Measurements from ENCODE around the gene GPR157. TPM values are rescaled to one million over a fixed set of nuclear protein-coding genes. Genes with fewer than 3 reads are reported as not detected.
"Not testable (repeated sequence)": the region's sequence is repeated elsewhere in the genome, so short reads cannot be mapped to it uniquely, and the experiment has no call there.

The GPR157 gene
- total RNA-seq, 1 experiment from 2014 or later = 5.4 TPM

DNA sequence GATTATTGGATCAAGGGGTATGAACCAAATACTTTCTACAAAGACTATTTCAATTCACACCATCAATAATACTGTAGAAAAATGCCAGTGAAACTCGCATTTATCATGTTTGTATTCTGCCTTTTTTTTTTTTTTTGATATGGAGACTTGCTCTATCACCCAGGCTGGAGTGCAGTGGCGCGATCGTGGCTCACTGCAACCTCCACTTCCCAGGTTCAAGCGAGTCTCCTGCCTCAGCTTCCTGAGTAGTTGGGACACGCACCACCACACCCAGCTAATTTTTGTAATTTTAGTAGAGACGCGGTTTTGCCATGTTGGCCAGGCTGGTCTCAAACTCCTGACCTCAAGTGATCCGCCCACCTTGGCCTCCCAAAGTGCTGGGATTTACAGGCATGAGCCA, 3.1 kb downstream of the GPR157 start:
- DNase-seq (ENCODE audit: low read depth, low spot score); in situ Hi-C loops (cut with HindIII; ENCODE audit: low pct_unique_long_range_greater_than_20kb, low sequenced_read_pairs): not testable (repeated sequence)

DNA sequence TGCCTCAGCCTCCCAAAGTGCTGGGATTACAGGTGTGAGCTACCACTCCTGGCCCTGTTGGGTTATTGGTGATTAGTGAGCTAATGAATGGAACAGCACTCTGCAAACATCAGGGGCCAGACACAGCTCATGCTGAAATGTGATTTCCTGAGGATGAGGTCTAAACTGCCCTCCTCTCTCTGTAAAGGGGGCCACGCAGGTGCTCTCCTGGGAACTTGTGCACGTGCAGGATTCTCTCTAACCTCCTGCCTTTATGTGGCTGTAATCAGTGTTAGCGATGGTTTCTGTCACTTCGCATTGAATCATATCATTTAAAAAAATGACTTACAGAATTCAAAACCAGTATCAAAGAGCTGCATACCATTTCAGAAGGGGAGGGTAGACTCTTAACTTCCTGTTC, 3.6 kb downstream of the GPR157 start:
- in situ Hi-C loops (cut with HindIII; ENCODE audit: low pct_unique_long_range_greater_than_20kb, low sequenced_read_pairs) = no loop called here
- no peak for DNase-seq (ENCODE audit: low read depth, low spot score)

DNA sequence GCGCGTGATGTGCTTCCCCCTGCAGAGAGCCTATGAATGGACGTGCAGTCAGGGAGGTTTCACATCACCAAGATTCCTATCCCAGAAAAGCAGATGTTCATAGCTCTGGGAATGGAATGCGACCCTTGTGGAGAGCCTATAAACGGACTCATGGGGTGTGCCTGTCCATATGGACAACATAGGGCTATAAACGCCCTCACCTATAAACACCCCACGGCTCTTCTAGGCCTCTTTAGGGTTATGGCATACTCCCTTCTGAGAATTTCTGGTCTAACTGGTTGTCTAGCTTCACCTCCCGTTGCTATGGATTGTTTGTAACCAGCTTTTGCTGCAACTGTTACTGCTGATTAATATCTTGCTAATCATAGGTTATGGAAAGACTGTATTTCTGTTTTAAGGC, 4.5 kb downstream of the GPR157 start:
- in situ Hi-C loops (cut with HindIII; ENCODE audit: low pct_unique_long_range_greater_than_20kb, low sequenced_read_pairs); DNase-seq (ENCODE audit: low read depth, low spot score): not testable (repeated sequence)

DNA sequence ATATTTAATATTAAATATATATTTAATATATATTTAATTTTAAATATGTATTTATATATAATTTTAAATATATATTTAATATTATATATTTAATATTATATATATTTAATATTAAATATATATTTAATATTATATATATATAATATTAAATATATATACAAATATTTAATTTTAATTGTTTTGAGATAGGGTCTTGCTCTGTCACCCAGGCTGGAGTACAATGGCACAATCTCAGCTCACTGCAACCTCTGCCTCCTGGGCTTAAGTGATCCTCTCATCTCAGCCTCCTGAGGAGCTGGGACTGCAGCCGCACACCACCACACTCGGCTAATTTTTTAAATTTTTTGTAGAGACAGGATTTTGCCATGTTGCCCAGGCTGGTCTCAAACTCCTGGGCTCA, 5.2 kb downstream of the GPR157 start:
- DNase-seq (ENCODE audit: low read depth, low spot score); in situ Hi-C loops (cut with HindIII; ENCODE audit: low pct_unique_long_range_greater_than_20kb, low sequenced_read_pairs): not testable (repeated sequence)

DNA sequence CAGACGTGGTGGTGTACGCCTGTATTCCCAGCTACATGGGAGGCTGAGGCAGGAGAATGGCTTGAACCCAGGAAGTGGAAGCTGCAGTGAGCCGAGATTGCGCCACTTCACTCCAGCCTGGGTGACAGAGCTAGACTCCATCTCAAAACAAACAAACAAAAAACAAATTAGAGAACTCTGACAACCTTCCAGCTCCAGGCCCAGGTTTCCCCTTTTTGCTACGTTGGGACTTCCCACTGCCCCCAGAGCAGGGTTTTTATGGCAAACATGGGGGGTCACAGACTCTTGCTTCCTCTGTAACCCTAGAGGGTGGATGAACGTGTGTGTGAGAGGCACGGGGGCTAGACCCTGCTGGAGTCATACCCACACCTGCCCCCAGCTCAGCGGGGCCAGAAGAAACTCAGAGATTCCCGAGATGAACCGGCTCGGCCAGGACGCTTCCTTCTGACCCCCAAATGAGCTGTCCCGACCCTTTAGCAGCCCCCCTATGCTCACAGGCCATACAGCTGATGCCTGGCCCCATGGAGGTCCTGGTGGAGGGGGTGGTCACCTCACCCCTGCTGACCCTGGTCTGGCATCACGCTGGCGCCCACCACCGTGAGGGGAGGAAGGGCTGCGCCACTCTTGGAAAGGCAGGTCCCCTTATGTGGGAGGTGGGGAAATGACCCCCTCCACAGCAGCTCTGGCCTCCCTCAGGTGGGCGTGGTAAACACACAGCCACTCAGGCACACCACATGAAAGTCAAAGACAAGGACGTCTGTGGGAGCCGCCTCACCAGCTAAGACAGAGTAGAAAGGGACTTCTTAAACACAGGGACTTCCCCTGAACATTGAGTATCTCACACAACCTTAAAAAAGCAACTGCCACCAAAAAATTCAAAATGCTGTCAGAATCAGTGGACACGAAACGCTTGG, 7.1 kb downstream of the GPR157 start:
- no peak for DNase-seq (ENCODE audit: low read depth, low spot score)
- in situ Hi-C loops (cut with HindIII; ENCODE audit: low pct_unique_long_range_greater_than_20kb, low sequenced_read_pairs) = no loop called here

DNA sequence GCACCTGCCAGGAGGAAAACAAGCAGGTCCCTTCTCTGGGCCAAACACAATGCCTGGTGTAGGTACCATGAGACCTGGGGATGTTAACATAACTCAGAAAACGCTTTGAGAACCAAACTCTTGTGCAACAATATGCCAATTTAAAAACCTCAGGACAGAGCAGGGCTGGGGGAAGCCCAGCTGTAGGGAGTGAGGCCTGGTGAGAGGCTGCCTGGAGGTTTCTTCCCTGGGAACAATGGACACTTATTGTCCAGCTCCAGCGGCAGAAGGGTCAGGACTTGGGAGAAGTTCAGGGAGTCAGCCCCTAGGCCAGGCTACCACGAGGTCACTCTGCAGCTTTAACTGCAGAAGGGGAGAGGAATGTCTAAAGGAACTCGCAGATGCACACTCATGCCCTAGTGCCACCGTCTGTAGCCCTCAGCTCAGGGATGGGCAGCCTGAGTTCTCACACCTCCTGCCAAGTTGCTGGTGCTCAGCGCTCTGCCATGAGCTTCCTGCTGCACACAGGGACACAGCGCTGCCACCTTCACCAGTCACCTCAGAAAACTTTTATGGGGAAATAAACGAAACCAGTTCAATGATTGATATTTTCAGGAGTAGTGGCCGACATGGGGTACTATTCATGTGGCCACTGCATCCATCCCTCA, 8.5 kb downstream of the GPR157 start:
- peak; percentile 82 for DNase-seq (ENCODE audit: low read depth, low spot score)
- in situ Hi-C loops (cut with HindIII; ENCODE audit: low pct_unique_long_range_greater_than_20kb, low sequenced_read_pairs) = no loop called here

DNA sequence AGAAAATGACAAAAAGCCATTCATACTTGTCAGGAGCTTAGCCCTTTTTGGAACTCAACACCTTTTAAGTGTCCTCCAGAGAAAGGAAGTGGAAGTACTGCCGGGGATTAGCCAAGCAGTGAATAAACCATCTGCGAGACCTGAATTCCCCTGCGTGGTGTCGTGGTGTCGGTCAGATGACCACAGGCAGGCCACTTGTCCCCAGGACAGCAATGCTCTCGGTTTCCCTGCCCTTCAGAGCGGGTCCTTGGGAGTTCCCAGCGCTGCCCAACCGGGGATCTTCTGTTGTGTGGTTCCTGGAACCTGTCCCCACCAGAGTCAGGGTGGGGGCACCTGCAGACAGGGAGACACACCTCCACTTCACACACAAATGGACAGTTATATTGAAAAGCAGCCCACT, 9.2 kb downstream of the GPR157 start:
- in situ Hi-C loops (cut with HindIII; ENCODE audit: low pct_unique_long_range_greater_than_20kb, low sequenced_read_pairs) = no loop called here
- DNase-seq (ENCODE audit: low read depth, low spot score) = no peak

DNA sequence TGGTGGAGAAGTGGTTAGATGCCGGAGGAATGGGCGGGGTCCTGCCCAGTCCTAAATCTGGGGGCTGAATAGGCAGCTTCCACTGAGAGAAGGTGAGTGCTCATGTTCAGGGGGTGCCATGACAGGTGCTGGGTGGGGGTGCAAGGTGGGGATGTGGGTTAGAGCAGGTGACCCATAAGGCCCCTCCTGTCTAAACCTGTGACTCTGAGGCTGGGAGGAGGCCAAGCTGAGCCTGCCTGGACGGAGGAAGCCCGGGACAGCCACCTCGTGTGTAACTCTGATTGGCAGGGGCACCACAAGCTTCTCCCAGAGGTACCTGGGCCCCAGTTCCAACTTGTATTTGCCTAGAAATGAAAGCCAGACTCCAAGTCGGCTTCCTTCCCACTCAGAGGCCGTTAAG, 10.7 kb downstream of the GPR157 start:
- DNase-seq (ENCODE audit: low read depth, low spot score) = no peak
- in situ Hi-C loops (cut with HindIII; ENCODE audit: low pct_unique_long_range_greater_than_20kb, low sequenced_read_pairs) = no loop called here

DNA sequence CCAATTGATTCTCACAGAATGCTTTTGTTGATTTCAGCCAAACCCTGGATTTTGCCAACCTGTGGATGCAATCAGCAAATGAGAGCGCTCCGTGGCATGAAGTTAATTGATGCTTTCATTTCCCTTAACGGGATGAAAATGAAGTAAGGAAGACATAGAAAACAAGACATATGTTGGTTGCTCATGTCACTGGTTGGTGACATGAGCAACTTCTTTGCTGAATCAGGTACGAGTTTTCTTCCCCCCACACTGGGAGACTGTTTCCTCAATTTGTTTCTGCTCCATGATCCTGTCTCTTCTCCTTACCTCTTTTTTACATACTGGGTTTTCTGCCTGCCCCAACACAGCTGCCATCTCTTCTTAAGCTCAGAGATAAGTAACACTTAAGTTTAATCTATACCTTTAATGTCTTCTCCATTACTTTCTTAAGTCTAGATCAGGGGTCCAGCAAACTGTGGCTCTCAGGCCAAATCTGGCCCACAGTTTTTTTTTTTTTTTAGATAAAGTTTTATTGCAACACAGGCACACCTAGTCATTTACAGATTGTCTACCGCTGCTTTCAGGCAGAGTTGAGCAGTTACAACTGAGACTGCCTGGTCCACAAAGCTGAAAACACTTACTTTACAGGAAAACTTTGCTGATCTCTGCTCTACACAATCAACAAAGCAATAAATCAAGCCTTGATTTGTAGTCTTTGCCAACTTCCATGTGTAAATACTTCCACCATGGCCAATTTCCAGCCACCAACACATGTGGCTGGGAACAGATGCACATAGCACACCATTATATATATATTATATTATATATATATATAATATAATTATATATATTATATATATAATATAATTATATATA, 13.3 kb downstream of the GPR157 start:
- in situ Hi-C loops (cut with HindIII; ENCODE audit: low pct_unique_long_range_greater_than_20kb, low sequenced_read_pairs) = no loop called here
- DNase-seq (ENCODE audit: low read depth, low spot score) = no peak

DNA sequence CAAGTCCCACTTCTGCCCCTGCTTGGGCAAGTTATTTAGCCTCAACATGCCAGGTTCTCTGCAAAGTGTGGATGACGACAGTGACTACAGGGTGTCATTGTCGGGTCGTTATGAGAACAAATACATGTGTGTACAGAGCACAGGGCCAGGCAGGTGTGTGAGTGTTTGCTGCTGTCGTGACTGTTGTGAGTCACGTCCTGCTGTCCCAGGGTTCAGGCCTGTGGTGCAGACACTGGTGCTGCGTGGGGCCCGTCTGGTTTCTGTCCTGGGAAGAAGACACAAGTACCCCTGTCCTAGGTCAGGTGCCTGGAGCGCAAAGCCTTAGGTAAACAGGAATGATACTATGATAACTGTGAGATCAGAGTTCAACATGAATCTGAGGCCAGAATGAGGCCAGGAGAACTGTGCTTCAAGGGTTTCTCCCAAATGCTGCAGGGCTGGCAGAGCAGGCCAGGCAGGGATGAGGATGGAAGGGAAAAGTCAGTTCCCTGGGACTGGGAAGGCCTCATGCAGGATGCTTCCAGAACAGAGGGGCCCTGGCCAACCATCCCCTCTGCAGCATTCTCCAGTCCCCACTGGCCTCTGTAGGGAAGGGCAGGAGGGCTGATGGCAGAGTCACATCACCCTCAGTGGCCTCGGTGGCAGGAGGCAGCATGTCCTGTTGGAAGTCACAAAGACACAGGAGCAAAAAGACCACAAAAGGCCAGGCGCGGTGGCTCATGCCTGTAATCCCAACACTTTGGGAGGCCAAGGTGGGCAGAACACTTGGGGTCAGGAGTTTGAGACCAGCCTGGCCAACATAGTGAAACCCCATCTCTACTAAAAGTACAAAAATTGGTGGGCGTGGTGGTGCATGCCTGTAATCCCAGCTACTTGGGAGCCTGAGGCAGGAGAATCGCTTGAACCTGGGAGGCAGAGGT, 15.7 kb downstream of the GPR157 start:
- in situ Hi-C loops (cut with HindIII; ENCODE audit: low pct_unique_long_range_greater_than_20kb, low sequenced_read_pairs) = no loop called here
- no peak for DNase-seq (ENCODE audit: low read depth, low spot score)

DNA sequence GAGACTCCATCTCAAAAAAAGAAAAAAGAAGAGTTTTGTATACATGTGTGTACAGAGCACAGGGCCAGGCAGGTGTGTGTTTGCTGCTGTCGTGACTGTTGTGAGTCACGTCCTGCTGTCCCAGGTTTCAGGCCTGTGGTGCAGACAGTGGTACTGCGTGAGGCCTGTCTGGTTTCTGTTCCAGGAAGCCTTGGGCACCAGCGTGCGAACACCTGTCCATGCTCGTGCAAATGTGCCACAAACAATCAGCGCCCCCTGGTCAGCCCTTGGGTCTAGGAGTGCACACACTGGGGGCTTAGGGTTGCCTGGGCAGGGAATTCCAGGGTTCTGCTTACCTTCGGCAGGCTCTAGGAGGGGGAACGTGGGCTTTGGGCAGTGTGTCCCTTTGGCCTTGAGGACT, 16.9 kb downstream of the GPR157 start:
- in situ Hi-C loops (cut with HindIII; ENCODE audit: low pct_unique_long_range_greater_than_20kb, low sequenced_read_pairs) = no loop called here
- no peak for DNase-seq (ENCODE audit: low read depth, low spot score)

DNA sequence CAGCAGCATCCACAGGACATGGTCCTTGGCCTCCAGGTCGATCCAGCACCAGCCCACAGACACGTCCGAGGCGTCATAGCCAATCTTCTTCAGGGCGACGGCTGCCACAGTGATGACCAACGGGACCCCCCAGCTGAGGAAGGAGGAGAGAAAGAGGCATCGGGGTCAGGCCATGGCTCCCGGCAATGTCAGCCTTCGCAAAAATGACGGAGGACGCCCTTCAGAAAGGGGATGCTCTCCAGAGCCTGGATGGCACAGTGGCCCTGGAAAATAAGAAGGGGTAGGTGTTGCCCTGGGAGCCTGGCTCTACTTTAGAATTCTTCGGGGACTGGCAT, 17.6 kb downstream of the GPR157 start:
- in situ Hi-C loops (cut with HindIII; ENCODE audit: low pct_unique_long_range_greater_than_20kb, low sequenced_read_pairs) = no loop called here
- no peak for DNase-seq (ENCODE audit: low read depth, low spot score)

DNA sequence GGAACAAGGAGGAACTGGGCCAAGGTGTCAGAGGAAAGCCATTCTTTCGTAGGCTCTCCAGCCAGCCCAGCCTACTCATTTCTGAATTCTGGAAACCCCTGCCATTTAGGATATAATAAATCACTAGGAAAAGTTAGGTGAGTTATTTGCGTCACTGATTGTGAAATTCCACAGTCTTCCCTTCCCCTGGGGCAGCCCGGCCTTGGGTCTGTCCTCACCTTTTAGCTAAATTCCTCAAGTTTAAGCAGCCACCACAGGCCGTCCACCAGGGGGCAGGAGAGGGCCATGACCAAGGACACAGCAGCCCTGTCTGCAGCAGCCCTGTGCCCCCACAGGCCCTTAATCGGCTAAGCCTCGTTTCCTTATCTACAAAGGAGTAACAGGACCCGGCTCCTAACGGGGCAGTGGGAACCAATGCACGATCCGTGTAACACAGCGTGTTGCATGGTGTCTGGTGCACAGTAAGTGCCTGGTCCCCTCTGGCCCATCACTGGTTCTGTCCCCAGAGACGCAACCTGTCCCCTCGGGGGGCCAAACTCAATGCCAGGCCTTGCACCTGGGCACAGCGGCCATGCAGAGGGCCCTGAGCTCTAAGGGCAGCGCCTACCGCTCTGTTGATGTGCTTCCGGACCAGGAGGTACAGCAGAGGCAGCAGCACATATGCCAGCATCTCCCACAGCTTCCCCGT, 18.1 kb downstream of the GPR157 start:
- in situ Hi-C loops (cut with HindIII; ENCODE audit: low pct_unique_long_range_greater_than_20kb, low sequenced_read_pairs) = no loop called here
- peak; percentile 89 for DNase-seq (ENCODE audit: low read depth, low spot score)

DNA sequence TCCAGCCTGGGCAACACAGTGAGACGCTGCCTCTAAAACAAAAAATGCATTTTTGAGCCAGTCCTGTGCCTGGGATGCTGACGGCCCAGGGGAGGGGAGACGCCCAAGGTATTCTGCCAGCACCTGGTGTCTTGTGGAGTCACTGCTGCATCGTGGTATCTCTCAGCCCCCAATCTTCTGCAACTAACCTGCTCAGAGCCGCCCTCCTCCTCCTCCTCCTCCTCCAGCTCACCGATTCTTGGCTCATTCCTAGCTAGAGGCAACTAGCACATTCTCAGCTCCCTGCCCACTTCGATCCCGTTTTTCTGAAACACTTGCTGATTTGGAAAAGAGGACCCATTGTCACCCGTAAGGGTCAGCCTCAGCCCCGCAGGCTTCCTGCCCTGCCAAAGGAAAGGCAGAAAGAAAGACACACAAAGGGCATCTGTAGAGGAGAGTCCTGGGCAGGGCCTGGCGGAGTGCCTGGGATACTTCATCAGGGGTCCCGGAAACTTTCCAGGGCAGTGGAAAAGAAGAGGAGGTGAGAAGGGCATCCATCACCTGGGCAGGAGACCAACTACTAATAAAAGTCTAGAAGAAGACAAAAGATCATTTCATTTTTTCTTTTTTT, 20.7 kb downstream of the GPR157 start:
- in situ Hi-C loops (cut with HindIII; ENCODE audit: low pct_unique_long_range_greater_than_20kb, low sequenced_read_pairs) = no loop called here
- peak; percentile 79 for DNase-seq (ENCODE audit: low read depth, low spot score)

DNA sequence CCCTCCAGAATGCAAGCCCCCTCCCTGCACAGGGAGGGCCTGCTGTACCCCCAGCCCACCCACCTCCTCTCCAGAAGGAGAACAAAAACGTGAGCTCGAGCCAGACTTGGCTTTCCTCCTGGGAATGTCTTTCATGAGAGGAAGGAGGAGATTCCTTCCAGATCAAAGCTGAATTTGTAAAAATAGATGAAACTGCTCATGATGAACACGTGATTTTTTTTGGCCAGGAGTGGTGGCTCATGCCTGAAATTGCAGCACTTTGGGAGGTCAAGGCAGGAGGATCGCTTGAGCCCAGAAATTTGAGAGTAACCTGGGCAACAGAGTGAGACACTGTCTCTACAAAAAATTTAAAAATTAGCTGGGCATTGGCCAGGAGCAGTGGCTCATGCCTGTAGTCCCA, 21.8 kb downstream of the GPR157 start:
- in situ Hi-C loops (cut with HindIII; ENCODE audit: low pct_unique_long_range_greater_than_20kb, low sequenced_read_pairs) = no loop called here
- DNase-seq (ENCODE audit: low read depth, low spot score) = no peak

DNA sequence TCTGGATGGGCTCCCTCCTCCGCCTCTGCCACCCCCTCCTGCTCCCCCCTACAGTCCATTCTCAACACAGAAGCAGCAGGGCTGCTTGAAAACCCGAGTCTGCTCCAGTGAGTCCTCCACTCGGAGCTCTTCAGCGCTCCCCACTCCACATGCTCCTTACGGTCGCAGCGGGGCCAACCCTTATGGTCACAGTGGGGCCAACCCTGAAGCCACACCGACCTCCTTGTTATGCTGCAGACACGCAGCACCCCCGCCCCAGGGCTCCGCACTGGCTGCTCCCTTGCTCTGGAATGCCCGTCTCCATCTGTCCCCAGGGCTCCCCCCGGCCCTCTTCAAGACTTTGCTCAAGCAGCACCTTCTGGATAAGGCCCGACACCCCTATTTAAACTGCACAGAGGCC, 22.6 kb downstream of the GPR157 start:
- DNase-seq (ENCODE audit: low read depth, low spot score) = no peak
- in situ Hi-C loops (cut with HindIII; ENCODE audit: low pct_unique_long_range_greater_than_20kb, low sequenced_read_pairs) = no loop called here

Data from SK-MEL-5 (cell line).